DMS114 treated with DMSO at 0.1 percent for 48 hours (cell line): Measurements from ENCODE around the gene RICTOR.
"Not testable (repeated sequence)": the region's sequence is repeated elsewhere in the genome, so short reads cannot be mapped to it uniquely, and the experiment has no call there.

Experiments
- DNase-seq: peaks from one replicate; lab custom pipeline; 2025; ENCODE audit not compliant: unreplicated experiment; lab: John Stamatoyannopoulos, UW

RICTOR gene

DNA sequence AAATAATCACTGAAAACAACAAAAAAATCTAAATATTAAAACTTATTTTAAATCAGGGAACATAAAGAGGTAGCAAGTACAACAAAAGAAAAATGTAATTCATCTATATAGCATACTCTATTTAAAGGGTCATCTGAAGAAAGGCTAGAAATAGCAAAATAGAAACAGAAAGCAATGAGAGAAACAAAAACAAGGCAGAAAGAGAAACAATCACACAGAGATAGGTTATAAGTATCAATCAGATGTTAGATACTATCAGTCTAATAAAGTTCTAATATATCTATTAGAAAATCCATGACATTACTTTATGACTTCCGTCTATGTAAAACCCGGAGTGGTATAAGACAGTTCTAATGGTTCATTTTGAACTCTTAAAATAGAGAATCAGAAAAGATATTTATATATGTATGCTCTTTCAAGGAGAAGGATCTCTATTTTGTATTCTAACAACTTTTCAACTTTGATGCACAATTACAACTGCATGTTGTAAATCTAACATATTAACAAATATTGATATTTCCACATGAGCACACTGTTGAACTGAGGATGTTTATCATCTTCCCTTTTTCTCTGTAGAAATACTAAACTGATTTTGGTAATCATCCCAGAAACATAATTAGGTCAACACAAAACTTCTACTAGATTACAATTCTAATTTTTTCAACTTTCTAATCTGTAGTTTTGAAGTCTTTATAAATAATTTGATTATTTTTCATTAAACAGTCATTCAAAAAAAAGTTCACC lies 15.8 kb downstream of the RICTOR start:
- DNase-seq: no peak

DNA sequence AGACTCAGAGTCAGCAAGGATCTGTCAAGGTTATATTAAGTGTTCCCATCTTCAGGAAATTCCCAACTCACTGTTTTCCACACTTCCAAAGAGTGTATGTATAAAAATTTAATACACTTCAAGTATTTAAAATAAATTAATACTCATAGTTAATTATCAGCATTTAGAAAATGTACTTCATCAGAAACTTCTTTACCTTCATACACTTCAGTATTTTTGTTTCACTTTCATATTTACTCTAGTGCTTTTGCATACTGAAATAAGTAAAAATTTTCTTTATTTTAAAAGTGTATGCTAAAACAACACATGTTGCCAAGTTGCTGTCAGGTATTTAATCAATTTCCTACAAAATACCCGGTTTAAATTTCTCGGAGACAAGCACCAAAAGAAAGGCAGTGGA lies 16.5 kb downstream of the RICTOR start:
- no peak for DNase-seq

DNA sequence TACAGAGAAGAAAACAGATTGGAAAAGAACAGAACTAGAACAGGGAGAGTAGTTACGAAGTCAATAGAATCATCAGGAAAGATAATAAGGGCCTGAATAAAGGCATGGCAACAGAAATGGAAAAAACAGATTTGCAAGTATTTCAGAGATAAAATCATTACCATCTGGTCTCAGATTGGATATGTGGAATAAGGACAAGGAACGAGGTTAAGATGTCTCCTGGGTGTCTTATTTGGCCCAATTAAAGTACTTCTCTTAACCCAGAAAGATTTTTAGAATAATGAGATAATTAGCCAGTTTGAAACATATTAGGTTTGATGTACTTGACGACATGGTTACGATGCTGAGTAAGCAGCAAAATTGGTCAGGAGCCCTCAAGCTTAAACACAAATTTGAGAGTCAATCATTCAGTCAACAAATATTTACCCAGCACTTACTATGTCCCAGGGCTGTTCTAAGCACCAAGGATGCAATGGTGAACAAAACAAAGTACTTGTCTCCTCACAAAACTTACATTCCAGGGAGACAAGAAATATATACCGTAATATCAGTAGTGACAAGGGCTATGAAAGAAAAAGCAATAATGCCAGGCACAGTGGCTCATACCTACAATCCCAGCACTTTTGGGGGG lies 18.3 kb downstream of the RICTOR start:
- DNase-seq: no peak

DNA sequence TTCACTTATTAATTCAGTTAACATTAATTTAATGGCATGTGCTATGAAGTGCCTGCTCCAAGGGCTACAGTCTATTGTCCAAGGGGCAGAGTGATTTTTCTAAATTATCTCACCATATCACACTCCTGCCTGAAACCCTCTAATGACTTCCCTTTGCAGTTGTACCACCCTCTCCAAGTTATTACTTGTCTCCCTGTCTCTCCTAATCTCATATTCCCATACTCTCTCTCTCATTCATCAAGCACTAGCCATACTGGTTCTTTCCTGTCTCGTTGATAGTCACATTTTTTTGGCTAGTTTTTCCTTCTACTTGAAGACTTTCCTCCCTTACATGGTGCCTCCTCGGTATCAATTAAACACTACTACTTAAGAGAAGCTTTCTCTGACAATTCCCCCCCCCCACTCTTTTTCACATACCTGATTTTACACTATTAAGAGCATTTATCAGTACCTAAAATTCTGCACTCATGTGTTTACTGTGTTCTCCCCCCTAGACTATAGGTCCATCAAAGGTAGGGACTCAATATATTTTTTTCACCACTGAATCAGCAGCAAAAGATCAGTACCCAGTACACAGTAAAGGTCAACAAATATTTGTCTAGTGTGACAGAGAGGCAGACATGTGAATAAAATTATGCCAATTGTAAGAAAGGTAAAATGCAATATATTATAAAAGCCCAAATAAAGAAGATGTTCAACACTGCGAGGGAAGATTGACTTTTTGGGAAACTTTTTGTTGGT lies 19.0 kb downstream of the RICTOR start:
- no peak for DNase-seq

DNA sequence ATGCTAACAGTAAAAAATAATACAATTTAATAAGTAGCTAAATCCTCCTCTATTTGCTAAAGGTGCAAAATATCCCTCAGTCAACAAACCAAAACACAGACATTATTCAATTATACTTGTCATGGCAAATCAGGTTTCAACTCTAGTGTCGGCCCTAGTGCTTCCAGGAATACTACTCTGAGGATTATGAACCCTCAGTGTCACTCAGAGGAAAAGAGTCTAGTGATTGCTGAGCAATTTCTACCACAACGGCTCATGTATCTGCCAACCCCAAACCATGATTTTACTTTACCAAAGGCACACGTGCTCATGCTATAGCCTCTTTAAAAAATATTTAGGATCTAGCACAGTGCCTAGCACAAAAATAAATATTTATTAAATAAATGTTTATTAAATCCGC lies 21.0 kb downstream of the RICTOR start:
- DNase-seq: no peak

DNA sequence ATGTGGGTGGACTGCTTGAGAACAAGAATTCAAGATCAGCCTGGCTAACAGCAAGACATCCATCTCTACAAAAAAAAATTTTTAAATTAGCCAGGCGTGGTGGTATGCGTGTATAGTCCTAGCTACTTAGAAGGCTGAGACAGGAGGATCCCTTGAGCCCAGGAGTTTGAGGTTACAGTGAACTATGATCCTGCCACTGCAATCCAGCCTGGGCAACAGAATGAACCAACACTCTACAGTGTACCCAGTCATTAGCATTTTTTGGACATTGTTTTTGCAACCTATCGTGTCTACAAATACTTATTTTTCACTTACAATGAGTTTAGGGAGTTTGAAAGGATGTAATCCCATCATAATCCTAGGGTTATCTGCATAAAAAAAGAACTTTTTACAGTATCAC lies 22.1 kb downstream of the RICTOR start:
- DNase-seq: no peak

DNA sequence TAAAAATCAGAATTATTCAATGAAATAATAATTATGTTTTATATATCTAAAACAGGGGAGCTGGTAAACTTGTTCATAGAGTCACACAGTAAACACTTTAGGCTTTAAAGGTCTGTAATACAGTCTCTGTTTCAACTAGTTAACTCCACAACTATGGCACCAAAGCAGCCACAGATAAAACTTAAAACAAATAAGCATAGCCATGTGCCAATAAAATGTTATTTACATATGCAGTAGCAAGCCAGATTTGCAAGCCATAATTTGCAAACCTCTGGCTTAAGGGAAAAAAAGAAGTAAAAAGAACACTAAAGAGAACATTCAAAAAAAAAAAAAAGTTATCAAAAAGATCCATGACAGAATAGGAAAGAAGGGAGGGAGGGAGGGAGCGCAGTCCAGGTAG lies 24.9 kb downstream of the RICTOR start:
- no peak for DNase-seq

DNA sequence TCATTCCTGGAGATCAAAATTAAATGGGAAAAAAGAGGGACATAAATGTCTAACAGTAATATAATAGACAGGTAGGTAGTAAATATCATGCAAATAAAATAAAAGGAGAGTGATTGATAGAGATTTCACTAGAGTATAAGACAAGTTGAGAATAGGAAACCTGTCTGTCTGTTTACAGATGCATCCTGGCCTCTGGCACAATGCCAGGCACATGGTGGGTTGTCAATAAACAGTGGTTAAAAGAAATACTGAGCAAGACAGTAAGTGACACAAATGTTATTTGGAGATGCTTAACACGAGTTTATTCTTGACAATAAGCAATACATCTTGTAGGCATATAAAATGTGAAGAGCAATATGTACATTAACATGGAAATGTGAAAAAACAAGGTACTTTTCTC lies 33.3 kb downstream of the RICTOR start:
- no peak for DNase-seq

DNA sequence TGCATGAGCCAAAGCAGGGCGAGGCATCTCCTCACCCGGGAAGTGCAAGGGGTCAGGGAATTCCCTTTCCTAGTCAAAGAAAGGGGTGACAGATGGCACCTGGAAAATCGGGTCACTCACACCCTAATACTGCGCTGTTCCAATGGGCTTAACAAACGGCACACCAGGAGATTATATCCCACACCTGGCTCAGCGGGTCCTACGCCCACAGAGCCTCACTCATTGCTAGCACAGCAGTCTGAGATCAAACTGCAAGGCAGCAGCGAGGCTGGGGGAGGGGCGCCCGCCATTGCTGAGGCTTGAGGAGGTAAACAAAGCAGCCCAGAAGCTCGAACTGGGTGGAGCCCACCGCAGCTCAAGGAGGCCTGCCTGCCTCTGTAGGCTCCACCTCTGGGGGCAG lies 39.7 kb downstream of the RICTOR start:
- not testable (repeated sequence) for DNase-seq

DNA sequence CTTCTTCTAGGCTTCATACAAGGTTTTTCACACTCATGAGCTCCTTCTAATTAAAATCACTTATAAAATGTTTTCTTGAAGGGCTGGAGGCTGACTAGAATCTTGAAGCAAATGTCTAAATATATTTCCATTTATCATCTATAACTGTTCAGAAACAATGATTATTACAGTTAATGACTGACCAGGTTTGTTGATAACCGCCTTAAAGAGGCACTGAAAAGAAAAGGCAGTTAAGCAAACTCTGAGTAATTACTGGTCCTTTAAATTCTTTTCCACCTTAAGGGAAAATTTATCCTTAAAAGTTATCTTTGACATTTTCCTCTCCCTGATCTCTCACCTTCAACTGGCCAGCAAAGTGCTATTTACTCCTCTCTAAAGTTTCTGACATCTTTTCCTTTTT lies 43.2 kb downstream of the RICTOR start:
- no peak for DNase-seq

DNA sequence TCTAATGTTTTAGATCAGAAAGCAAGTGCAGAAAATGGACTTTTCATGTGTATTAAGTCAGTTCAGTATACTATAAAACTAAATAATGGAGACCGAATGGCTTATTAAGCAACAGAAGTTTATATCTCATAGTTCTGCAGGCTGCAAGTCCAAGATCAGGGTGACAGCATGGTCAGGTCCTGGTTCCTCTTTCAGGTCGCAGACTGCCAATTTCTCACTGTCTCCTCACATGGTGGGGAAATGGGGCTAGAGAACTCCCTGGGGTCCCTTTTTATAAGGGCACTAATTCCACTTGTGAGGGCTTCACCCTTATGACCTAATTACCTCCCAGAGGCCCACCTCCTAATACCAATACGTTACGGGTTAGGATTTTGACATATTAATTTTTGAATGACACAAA lies 48.7 kb downstream of the RICTOR start:
- DNase-seq: no peak

DNA sequence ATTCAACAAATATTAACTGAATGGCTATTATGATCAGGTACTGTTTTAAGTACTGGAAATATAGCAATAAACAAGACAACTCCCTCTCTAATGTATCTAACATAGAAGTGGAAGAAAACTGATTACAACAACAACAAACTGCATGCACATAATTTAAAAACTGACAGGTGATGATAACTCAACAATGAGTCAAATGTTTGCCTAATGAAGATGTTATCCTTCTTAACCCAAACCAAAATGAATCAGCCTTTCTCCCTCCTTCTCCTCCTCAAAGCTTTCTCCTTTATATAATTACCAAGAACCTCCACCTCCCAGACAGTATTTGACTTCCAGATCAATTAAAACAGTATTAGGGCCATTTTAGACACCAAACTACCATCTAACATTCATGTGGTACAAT lies 49.3 kb downstream of the RICTOR start:
- DNase-seq: no peak

DNA sequence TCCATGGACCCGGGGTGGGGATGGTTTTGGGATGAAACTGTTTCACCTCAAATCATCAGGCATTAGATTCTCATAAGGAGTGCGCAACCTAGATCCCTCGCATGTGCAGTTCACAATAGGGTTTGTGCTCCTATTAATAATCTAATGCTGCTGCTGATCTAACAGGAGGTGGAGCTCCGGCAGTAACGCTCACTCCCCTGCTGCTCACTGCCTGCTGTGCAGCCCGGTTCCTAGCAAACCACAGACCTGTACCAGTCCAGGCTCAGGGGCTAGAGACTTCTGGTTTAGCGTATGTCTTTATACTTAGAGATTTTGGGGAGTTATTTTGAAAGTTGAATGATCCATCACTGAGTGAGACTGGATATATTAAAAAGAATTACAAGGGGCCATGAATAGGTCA lies 50.2 kb downstream of the RICTOR start:
- DNase-seq: no peak

DNA sequence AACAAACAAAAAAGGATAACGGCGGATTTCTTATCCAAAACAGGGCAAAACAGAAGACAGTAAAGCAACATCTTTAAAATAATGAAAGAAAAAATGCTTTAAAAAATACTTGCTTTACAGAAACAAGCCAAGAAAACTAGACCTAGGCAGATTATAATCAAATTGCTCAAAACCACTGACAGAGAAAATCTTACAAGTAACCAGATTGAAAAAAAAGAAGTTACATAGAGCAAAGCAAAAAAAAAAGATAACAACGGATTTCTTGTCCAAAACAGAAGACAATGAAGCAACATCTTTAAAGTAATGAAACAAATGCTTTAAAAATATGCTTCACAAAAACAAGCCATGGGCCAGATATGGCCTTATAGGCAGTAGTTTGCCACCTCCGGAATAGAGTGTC lies 51.1 kb downstream of the RICTOR start:
- no peak for DNase-seq

DNA sequence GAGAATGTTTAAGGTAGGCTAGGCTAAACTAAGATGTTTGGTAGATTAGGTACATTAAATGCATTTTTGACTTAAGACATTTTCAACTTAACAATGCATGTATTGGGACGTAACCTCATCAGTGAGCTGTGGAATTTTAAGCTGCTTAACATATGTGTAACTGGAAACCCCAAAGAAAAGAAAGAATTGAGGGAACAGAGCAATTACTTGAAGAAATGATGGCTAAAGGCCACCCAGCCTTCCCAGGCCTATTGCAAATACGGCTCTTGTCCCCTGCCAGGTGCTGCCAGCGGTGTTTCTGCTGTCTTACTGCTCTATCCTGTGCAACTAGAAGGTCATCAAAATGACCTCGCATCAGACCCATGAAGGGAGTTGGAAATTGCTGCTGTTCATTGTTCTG lies 52.0 kb downstream of the RICTOR start:
- no peak for DNase-seq

DNA sequence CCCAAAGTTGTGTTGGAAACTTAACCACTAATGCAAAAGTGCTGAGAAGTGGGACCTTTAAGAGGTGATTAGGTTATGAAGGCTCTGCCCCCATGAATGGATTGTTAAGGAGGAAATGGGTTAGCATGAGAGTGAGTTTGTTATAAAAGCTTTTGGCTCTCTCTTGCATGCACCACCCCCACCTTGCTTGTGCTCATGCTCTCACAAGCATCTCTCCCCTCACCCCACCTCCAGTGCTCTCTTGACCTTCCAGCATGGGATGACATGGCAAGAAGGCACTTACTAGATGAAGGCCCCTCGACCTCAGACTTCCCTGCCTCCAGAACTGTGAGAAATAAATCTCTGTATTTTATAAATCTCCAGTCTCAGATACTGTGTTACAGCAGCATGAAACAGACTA lies 52.8 kb downstream of the RICTOR start:
- no peak for DNase-seq

DNA sequence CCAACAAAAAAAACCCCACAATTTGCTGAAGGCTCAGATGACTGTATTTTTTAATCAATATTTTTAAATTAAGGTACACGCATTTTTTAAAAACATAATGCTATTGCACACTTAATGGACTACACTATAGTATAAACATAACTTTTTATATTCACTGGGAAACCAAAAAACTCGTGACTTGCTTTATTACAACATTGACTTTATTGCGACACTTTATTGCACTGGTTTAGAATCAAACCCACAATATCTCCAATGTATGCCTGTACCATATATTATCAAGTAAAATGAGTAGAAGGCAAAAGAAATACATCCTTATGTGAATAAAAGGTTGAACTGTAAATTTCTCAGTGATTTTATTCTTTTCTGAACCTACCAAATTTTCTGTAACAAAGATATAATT lies 53.7 kb downstream of the RICTOR start:
- DNase-seq: no peak

DNA sequence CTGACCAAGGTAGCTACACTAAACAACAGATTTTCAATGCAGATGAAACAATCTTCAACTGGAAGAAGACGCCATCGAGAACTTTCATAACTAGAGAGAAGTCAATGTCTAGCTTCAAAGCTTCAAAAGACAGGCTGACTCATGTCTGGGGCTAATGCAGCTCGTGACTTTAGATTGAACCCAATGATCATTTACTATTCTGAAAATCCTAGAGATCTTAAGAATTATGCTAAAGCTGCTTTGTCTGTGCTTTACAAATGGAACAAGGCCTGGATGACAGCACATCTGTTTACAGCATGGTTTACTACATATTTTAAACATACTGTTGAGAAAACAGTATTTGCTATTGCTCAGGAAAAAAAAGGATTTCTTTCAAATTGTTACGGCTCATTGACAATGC lies 54.9 kb downstream of the RICTOR start:
- no peak for DNase-seq

DNA sequence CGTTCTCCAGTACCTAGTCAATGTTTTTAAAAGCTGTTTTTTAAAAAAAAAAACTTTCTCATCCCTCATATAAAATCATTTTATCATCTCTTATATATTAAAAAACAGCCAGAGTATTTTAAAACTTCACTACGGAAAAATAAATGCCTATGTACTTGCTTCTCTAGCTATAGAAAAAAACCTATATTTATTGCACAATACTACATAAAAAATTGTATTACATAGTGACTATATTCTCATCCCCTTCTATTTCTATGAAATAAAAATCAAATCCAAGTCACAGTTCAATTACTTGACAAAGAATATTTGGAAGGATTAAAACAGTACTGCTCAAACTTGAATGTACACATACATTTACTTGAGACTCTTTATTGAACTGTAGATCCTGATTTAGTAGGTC lies 56.7 kb downstream of the RICTOR start:
- no peak for DNase-seq

DNA sequence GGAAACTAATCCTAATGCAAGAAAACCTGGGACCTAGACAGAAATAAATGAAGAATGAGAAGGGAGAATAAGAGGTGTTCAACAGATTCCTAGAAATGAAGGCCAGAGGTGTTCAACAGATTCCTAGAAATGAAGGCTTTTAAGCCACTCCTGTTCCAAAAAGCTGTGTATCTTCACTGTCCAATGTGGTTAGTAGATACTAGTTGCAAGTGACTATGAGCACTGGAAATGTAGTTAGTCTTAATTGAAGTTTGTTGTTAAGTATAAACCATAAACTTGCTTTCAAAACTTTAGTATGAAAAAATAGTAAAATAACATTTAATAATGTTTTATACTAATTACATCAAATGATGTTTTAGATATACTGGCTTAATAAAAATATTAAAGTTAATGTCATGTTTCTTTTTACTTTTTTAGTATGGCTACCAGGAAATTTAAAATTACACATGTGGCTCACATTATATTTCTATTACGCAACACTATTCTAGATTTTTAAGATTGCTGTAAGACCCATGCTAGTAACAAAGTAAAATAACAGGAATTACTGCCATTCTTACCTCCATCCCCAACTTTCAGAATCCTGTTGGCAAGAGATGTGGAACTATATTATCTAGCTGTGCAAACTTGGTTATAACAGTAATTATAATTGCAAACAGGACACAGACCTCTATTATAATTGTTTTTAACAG lies 57.5 kb downstream of the RICTOR start:
- no peak for DNase-seq

DNA sequence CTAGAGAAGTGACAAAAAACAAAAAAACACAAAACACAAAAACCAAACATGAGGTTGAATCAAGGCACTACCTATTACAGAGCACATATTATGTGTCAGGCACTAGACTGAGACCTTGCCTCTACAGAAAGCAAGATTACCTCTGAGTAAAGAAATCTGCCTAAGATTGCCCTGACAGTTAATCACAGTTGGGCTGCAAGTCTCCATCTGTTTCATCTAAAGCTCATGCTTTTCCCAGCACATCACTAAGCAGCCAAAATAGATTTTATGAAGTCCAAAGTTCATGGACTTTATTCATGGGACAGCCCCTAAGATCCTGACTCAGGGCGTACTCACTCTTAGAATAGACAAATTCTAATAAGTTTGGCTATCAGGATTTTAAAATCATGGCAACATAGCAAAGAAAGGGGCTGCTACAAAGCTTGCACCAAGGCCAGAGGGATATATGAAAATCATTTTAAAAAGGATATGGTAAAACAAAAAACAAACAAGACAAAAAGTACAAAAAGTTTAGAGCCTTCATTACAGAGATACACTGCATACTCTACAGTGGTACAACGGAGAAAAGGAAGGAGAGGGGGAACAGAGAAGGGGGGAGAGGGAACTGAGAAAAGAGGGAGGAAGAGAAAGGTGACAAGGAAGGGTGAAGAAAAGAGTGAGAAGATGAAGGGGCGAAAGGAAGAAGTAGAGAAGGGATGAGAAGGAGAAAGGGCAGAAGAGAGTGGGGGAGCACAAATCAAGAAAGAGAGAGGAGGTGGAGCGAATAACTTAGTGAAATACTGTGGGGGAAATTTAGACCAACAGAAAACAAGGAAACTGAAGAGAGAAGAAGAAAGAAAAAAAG lies 58.2 kb downstream of the RICTOR start:
- no peak for DNase-seq
